Measurements from ENCODE around the gene MTHFD1. TPM values are rescaled to one million over a fixed set of nuclear protein-coding genes. Genes with fewer than 3 reads are reported as not detected.

The MTHFD1 gene
- total and polyA plus RNA-seq, 9 of the 15 experiments (the other 6 are each of a cell fraction or from before 2014, with no cell fraction given): 66.7 to 158 (median 90.9) TPM

- ATAC-seq: no peak
- POLR2A ChIA-PET: interaction anchor here (1.2 to 2.5 kb wide), 3 partner anchors 8 to 14 kb away, joined by 4 to 8 read pairs (median 6); partner anchors contain the start of gene MTHFD1
- intact Hi-C loops (cut with micrococcal nuclease) (no loop called here), in situ Hi-C loops (cut with MboI) (no loop called here)
- CTCF ChIA-PET (ENCODE audit: low intra/inter-chr PET ratio): no interaction called here
- Histone ChIP-seq H3K4me1 (replicated peaks in 1 of 2; ENCODE audit: control insufficient read depth in 2 of 2, insufficient read depth in 2 of 2, low read length in 2 of 2) (no peaks in the 10 kb centered on the region), H3K4me2 (ENCODE audit: insufficient read depth, low read length) (no peak overlapping the region), H3K27ac (ENCODE audit: extremely low read depth, low read depth, low read length) (no peak overlapping the region), H4K20me1 (replicated peaks; ENCODE audit: control insufficient read depth, insufficient read depth, low read length) (no peaks in the 10 kb centered on the region; the same call in 1 of the 2 replicates), H2AFZ (ENCODE audit: low read depth, low read length) (no peak overlapping the region), H3K9me3 (replicated peaks; ENCODE audit: control insufficient read depth, insufficient read depth, low read depth, low read length) (no peaks in the 10 kb centered on the region), H3K79me2 (ENCODE audit: control insufficient read depth, insufficient read depth, low read length) (peaks cover 57% of the 10 kb centered on the region), H3K9me1 (ENCODE audit: control insufficient read depth, insufficient read depth, low read length) (no peaks in the 10 kb centered on the region), H3K36me3 (ENCODE audit: control insufficient read depth, insufficient read depth, low read length) (peaks cover 52% of the 10 kb centered on the region), H3K27me3 (ENCODE audit: control insufficient read depth in 2 of 2, insufficient read depth in 2 of 2, low read length in 2 of 2) (no peaks in the 10 kb centered on the region), H3K9ac (ENCODE audit: insufficient read depth in 1 of 2, low read depth in 2 of 2, low read length in 2 of 2) (no peak overlapping the region), H3K4me3 (no peak overlapping the region)
- no peak for FAIRE-seq
- DNase-seq (ENCODE audit: extremely low read depth in 1 of 4, low spot score in 3 of 4): no peak
- no TSS peak for BruUV-seq (replicated peaks)
- 100% methylated on average over 1 of the region's 1 CpG for WGBS (ENCODE audit: insufficient coverage, low coverage, missing lambda C conversion rate)
- TF ChIP-seq CREBBP (IDR thresholded peaks at IDR 0.05; ENCODE audit: low read depth, low read length) (no peak), EHMT2 (IDR thresholded peaks at IDR 0.05) (no peak), ZNF551 (CRISPR knock-in tag; IDR thresholded peaks at IDR 0.05) (no peak), SMC3 (conservative IDR thresholded peaks at IDR 0.05; ENCODE audit: insufficient read depth, low read depth, low read length) (no peak), TEAD2 (tag; IDR thresholded peaks at IDR 0.05) (no peak), PCBP2 (IDR thresholded peaks at IDR 0.05; ENCODE audit: low read depth, low read length, poor library complexity, severe bottlenecking) (no peak), BRF1 (IDR thresholded peaks at IDR 0.05; ENCODE audit: borderline replicate concordance, extremely low read depth, insufficient read length) (no peak), RREB1 (CRISPR knock-in tag; IDR thresholded peaks at IDR 0.05) (no peak), ZNF695 (CRISPR knock-in tag; IDR thresholded peaks at IDR 0.05) (no peak), ARID3A (IDR thresholded peaks at IDR 0.05; ENCODE audit: borderline replicate concordance, low read depth, low read length) (no peak), BCLAF1 (IDR thresholded peaks at IDR 0.05; ENCODE audit: borderline replicate concordance in 1 of 2, control insufficient read depth in 1 of 2, low read depth in 2 of 2, low read length in 1 of 2) (no peak), HNRNPH1 (optimal IDR thresholded peaks at IDR 0.05; ENCODE audit: low read depth, low read length) (no peak)
Measured at GRCh38 chr14:64401949-64402348, 13.8 kb downstream of the MTHFD1 start.
